ENCODE results near the gene FAM72C.
"Not testable (repeated sequence)": the region's sequence is repeated elsewhere in the genome, so short reads cannot be mapped to it uniquely, and the experiment has no call there.

The FAM72C gene

GRCh38 chr1:143984721-143985473, 13.1 kb upstream of the FAM72C start:
- not testable (repeated sequence) for DNase-seq

- not testable (repeated sequence) for DNase-seq
Measured at GRCh38 chr1:143974416-143974815, 2.6 kb upstream of the FAM72C start.

GRCh38 chr1:143973876-143974414, 2.2 kb upstream of the FAM72C start:
- not testable (repeated sequence) for DNase-seq

- not testable (repeated sequence) for DNase-seq
Measured at GRCh38 chr1:143972753-143973326, 1.1 kb upstream of the FAM72C start.

GRCh38 chr1:143965860-143966259, 5.9 kb downstream of the FAM72C start:
- not testable (repeated sequence) for DNase-seq

- not testable (repeated sequence) for DNase-seq
Measured at GRCh38 chr1:143964294-143964693, 7.5 kb downstream of the FAM72C start.

- DNase-seq = not testable (repeated sequence)
Measured at GRCh38 chr1:143955930-143956329, 15.9 kb downstream of the FAM72C start.

- not testable (repeated sequence) for DNase-seq
Measured at GRCh38 chr1:143952913-143953312, 18.9 kb downstream of the FAM72C start.

GRCh38 chr1:143951485-143952391, 20.0 kb downstream of the FAM72C start:
- DNase-seq = not testable (repeated sequence)

GRCh38 chr1:143947749-143948148, 24.0 kb downstream of the FAM72C start:
- not testable (repeated sequence) for DNase-seq

- not testable (repeated sequence) for DNase-seq
Measured at GRCh38 chr1:143945253-143945652, 26.5 kb downstream of the FAM72C start.

- DNase-seq = not testable (repeated sequence)
Measured at GRCh38 chr1:143944576-143945240, 27.1 kb downstream of the FAM72C start.

- not testable (repeated sequence) for DNase-seq
Measured at GRCh38 chr1:143943319-143943978, 28.3 kb downstream of the FAM72C start.

GRCh38 chr1:143942238-143942860, 29.4 kb downstream of the FAM72C start:
- not testable (repeated sequence) for DNase-seq

GRCh38 chr1:143939666-143940065, 32.1 kb downstream of the FAM72C start:
- not testable (repeated sequence) for DNase-seq

- DNase-seq = not testable (repeated sequence)
Measured at GRCh38 chr1:143938922-143939321, 32.9 kb downstream of the FAM72C start.

- DNase-seq = not testable (repeated sequence)
Measured at GRCh38 chr1:143936457-143937115, 35.2 kb downstream of the FAM72C start.

- not testable (repeated sequence) for DNase-seq
Measured at GRCh38 chr1:143919127-143919526, 52.7 kb downstream of the FAM72C start.

GRCh38 chr1:143918552-143918951, 53.2 kb downstream of the FAM72C start:
- not testable (repeated sequence) for DNase-seq

- not testable (repeated sequence) for DNase-seq
Measured at GRCh38 chr1:143913705-143914104, 58.1 kb downstream of the FAM72C start.
